Tongue (tissue), 2 donors: ENCODE data around the gene ATP8A1. TPM values are rescaled to one million over a fixed set of nuclear protein-coding genes. Genes with fewer than 3 reads are reported as not detected.

Experiments used
- DNase-seq: peaks from one replicate; pipeline ENCODE4 v3.0.0-alpha.2; 2015
- total RNA-seq: library from RNA; depleted of rRNA; stranded (reverse); fragments of >200 nt; gene quantifications from one replicate; pipeline ENCODE4 v1.2.3, GENCODE V29; 2014

Gene ATP8A1
- total RNA-seq, 1 donor from 2014 or later = 14.8 TPM

- DNase-seq = no peak
Observed at GRCh38 chr4:42649870-42650269, 7.0 kb downstream of the ATP8A1 start.

GRCh38 chr4:42646999-42647541 lies 9.8 kb downstream of the ATP8A1 start:
- DNase-seq = no peak

DNA sequence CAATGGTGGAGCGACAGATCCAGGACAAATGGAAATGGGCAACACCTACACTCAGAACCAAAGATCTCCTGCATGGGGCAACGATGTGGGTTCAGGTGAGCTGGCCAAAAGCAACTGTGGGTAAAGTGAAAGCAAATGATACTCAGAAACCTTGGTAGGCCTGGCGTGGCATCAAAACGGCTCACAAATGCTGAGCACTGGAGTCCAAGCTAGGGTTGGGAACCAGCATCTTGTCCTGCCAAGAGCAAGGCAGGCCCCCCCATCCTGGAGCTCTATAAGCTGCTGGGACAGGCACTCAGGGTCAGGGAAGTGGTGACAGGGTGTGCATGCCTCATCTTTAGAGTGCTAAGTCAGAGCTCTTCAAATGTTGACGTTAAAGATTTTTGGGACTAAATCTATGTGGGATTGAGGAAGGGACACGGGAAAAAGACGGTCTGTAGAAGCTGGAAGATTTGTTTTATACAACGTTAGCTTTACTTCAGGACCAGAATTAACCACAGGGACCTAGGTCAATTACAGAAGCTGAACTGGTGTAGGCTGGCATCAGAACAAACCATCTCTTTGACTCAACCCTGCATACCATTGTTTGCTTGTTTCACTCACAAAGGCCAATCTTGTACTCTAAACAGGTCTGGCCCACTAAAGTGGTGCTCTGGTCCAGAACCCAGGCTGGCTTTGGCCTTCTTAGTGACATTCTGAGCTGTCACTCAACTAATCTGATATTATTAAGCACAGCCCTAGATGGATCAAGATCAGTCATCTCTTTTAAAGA lies 10.7 kb downstream of the ATP8A1 start:
- no peak for DNase-seq

- DNase-seq = no peak
Observed at GRCh38 chr4:42644897-42645296, 12.0 kb downstream of the ATP8A1 start.

GRCh38 chr4:42643685-42644084 lies 13.2 kb downstream of the ATP8A1 start:
- no peak for DNase-seq

GRCh38 chr4:42642845-42643615 lies 13.9 kb downstream of the ATP8A1 start:
- no peak for DNase-seq

- DNase-seq = no peak
Observed at GRCh38 chr4:42642101-42642797, 14.7 kb downstream of the ATP8A1 start.

DNA sequence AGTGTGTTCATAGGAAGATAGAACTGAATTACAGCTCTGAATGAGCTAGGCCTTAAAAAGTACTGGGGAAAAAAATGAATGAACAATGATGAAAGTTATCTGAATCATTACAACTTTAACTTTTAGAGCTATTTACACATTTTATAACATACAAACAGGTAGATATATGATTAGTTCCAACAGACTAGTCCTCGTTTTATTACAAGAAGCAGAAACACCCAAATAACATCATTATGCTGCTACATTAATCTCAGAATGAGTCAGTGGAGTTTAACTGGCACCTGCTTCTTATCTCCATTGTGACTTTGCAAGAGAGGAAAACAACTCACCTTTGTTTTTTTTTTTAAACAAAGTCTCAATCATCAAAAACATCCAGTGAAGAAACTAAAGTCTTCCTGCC lies 15.2 kb downstream of the ATP8A1 start:
- no peak for DNase-seq

DNA sequence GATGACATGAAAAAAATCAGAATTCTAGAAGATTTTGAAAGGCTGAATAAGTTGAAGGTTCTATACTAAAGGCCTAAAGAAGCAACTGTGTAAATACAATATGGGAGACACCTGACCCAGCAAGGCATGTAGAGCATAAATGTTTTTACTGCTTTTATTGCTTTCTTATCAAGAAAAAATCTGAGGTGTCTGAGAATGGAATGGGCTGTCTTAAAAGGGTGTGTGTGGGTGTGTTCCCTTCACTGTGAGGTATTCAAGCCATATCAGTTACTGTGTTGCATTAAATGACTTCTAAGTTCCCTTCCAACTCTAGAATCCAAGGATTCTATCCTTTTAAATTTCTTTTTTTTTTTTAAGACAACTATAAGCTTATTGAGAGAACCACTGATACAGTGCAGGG lies 15.7 kb downstream of the ATP8A1 start:
- no peak for DNase-seq

- no peak for DNase-seq
Observed at GRCh38 chr4:42640613-42641012, 16.3 kb downstream of the ATP8A1 start.

- DNase-seq = no peak
Observed at GRCh38 chr4:42638993-42639392, 17.9 kb downstream of the ATP8A1 start.

- no peak for DNase-seq
Observed at GRCh38 chr4:42638321-42638720, 18.6 kb downstream of the ATP8A1 start.

DNA sequence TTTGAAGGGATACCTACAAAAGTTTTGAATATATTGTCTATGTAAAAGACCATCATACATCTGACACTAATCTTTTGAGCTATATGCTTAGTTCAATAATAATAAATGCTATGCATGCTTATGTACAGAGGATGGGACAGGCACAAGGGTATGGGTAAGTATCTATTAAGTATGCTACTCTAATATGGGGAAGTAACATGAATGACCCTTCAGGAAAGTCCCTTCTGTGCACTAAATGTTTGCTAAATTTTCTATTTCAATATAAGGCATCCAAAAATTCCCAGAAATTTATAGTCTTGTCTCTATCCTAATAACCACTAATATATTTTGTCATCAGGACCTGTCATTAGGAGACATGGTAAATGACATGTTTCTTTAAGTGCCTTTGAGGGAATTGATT lies 19.0 kb downstream of the ATP8A1 start:
- DNase-seq = no peak

DNA sequence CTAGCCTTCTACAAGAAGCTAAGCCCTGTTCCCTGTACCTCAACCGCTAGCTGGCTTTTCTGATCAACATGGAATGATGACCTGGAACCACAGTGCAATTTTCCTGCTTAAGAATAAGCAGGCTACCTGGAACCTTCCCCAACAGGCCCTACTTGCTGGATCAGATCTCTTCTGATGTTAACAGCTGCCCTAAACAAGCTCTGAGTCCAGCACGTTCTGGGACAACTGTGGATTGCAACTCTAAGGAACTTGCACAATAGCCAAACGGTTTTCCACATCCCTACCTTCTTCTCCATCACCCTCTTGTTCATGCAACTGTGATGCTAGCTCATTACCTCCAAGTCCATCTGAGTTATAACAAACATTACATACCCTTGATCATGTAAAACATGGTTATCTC lies 19.8 kb downstream of the ATP8A1 start:
- no peak for DNase-seq

DNA sequence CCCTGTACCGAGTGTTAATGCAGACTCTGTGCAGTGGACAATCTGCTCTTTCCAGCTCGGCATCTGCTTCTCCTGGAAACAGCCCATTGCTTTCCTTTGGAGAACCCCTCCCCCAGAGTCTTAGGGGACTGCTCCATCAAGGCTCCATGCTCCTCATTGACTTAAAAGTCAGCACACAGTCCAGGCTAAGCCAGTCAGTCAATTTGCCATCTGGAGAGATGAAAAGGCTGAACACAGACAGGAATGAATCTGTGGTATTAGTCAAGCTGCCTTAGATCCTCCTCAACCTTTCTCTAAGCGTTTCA lies 20.3 kb downstream of the ATP8A1 start:
- DNase-seq = peak; percentile 21

DNA sequence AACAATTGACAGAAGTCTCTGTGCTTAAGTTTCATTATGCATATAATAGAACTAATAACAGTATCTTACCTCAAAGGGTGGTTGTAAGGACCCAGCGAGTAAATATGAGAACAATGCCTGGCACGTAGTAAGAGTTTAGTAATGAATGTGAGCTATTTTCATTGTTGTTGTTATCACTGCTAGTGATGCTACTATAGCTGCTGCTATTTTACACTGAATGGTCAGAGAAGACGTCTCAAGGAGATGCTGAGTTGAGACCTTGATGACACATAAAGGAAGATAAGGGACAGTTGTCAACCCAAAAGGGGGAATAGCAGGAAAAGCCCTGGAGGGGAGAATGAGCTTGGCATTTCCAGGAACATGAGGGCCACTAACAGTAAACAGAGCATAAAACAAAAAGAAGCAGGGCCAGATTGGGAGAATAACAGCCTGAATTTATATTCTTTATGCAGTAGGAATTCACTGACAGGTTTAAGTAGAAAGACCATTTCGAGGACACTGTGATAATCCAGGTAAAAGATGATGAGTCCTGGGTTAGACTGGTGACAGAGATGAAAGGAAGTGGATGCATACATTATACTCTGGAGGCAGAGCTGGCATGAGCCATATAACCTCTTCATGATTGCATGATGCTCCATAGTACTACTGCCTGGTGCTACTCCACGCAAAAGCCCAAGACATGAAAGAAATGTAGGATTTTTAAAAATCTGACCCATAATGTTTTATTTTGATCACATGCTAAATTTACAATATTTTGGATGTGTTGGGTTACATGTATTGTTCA lies 23.1 kb downstream of the ATP8A1 start:
- DNase-seq = no peak

GRCh38 chr4:42632653-42633382 lies 24.1 kb downstream of the ATP8A1 start:
- no peak for DNase-seq

DNA sequence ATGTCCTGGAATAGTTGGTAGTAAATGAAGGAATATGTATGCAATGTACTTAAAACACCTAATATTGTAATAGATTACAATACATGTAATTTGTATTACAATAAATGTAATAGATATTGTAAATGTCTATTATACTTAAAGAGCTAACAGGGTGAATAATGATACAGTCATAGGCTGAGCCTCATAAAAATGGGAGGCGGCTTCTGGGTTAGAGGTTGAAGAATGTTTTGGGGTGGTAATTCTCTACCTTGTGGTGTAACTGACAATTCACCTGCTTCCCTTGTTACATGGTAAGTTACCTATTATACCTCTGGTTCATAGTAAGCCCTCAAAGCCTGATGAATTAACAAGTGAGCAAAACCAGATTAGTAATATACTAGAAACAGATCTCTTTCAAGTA lies 26.0 kb downstream of the ATP8A1 start:
- DNase-seq = no peak

GRCh38 chr4:42628740-42629139 lies 28.2 kb downstream of the ATP8A1 start:
- no peak for DNase-seq

DNA sequence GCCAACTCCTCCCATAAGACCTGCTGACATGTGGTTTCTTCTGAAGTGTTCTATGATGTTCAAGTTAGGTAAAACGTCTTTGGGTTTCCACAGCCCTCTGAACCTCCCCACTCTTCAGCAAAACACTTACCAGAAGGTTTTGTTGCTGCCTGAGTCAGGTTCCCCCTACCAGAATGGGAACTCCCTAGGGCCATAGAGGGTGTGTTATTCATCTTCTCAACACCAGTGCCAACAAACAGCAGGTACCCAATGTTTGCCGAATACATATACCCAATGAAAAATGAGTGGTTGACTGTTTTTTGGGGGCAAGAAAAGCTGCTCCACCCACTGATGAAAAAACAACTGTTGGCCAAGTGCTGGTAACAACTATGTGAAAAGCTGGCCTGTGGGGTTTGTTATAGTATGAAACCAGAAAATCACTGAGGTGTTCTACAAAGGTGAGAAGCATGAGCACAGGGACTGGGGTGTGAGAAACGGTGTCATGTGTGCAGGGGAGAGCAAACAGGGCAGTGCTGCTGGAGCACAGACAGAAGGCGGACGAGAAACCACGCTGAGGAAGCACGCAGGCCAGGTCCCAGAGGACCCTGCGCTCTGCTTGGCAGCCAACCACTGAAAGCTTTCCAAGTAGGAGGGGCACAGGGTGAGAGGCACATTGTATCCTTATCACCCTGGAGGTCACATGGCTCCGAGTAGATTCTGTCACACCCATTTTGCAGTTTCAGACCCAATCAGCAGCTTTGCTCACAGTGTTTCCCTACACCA lies 28.8 kb downstream of the ATP8A1 start:
- DNase-seq = no peak

GRCh38 chr4:42626629-42627146 lies 30.2 kb downstream of the ATP8A1 start:
- DNase-seq = no peak
